SK-N-SH treated with all-trans-retinoic acid at 6 μM for 48 hours (cell line): ENCODE results near the gene XRCC4.

ENCODE experiments used
- ARNTL ChIP-seq: fragments of 450-650 bp; formaldehyde crosslinking; IDR thresholded peaks from 2 replicates; pipeline ENCODE4 v1.5.0; 2020; ENCODE audit warnings: low read depth, mild to moderate bottlenecking, moderate library complexity, borderline replicate concordance
- ISL1 ChIP-seq: fragments of 250-450 bp; sonication (Bioruptor Pico); IDR thresholded peaks from 2 replicates; pipeline ENCODE4 v2.1.2; 2022; ENCODE audit warnings: mild to moderate bottlenecking, moderate library complexity
- SNAI2 ChIP-seq: fragments of 250-450 bp; sonication (Bioruptor Pico); IDR thresholded peaks from 2 replicates; pipeline ENCODE4 v1.5.0; 2020; ENCODE audit warnings: mild to moderate bottlenecking, moderate library complexity
- TCF4 ChIP-seq: fragments of 250-450 bp; sonication (Bioruptor Pico); IDR thresholded peaks from 2 replicates; pipeline ENCODE4 v1.8.0; 2021; ENCODE audit warnings: mild to moderate bottlenecking, moderate library complexity, borderline replicate concordance
- ZFP3 ChIP-seq: fragments of 250-450 bp; sonication (Bioruptor Pico); IDR thresholded peaks from 2 replicates; pipeline ENCODE4 v1.5.0; 2020; ENCODE audit warnings: mild to moderate bottlenecking, moderate library complexity
- ZNF70 ChIP-seq: fragments of 450-650 bp; formaldehyde crosslinking; IDR thresholded peaks from 2 replicates; pipeline ENCODE4 v1.5.0; 2020; ENCODE audit warnings: mild to moderate bottlenecking, moderate library complexity
- TF ChIP-seq, protein P1 (sequence below): fragments of 250-450 bp; sonication (Bioruptor Pico); IDR thresholded peaks from 2 replicates; pipeline ENCODE4 v1.5.1; 2021; ENCODE audit warnings: mild to moderate bottlenecking, moderate library complexity
- TF ChIP-seq, protein P2 (sequence below): fragments of 250-450 bp; sonication (Bioruptor Pico); IDR thresholded peaks from 2 replicates; pipeline ENCODE4 v1.5.1; 2020; ENCODE audit warnings: low read depth, mild to moderate bottlenecking, moderate library complexity

DNA sequence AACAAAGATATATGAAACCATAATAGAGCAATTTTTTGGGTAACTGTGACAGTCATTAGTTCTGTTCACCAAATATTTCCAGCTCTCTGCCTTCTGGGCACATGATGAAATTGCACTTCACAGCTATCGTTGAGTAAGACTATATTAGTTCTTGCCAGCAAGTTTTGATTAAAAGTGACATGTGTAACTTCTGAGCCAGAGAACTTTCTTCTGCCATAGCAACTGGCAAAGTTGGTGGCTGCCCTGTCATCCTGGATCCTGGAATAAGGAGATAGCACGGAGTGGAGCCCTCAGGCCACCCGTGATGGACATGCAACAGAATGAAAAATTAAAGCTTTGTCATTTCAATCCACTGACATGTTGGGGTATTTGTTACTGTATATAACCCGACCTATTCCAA lies 199.8 kb downstream of the XRCC4 start:
- TF ChIP-seq TCF4, result no peak
- no peak for TF ChIP-seq ARNTL (CRISPR knock-in tag)
- TF ChIP-seq ZFP3 (CRISPR knock-in tag), result no peak
- TF ChIP-seq, protein P1, sequence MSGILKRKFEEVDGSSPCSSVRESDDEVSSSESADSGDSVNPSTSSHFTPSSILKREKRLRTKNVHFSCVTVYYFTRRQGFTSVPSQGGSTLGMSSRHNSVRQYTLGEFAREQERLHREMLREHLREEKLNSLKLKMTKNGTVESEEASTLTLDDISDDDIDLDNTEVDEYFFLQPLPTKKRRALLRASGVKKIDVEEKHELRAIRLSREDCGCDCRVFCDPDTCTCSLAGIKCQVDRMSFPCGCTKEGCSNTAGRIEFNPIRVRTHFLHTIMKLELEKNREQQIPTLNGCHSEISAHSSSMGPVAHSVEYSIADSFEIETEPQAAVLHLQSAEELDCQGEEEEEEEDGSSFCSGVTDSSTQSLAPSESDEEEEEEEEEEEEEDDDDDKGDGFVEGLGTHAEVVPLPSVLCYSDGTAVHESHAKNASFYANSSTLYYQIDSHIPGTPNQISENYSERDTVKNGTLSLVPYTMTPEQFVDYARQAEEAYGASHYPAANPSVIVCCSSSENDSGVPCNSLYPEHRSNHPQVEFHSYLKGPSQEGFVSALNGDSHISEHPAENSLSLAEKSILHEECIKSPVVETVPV (CRISPR knock-in tag), result no peak
- TF ChIP-seq SNAI2 (CRISPR knock-in tag), result no peak
- no peak for TF ChIP-seq ZNF70
- TF ChIP-seq, protein P2, sequence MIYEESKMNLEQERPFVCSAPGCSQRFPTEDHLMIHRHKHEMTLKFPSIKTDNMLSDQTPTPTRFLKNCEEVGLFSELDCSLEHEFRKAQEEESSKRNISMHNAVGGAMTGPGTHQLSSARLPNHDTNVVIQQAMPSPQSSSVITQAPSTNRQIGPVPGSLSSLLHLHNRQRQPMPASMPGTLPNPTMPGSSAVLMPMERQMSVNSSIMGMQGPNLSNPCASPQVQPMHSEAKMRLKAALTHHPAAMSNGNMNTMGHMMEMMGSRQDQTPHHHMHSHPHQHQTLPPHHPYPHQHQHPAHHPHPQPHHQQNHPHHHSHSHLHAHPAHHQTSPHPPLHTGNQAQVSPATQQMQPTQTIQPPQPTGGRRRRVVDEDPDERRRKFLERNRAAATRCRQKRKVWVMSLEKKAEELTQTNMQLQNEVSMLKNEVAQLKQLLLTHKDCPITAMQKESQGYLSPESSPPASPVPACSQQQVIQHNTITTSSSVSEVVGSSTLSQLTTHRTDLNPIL (CRISPR knock-in tag), result no peak
- TF ChIP-seq ISL1 (CRISPR knock-in tag), result no peak
